ENCODE data around the gene CELF4.

CELF4 gene

GRCh38 chr18:37565101-37565976 is at the start of gene CELF4:
CELF4 (minus strand) TSS chr18:37565798.
- DNase-seq (ENCODE audit: low read depth), result no peak

DNA sequence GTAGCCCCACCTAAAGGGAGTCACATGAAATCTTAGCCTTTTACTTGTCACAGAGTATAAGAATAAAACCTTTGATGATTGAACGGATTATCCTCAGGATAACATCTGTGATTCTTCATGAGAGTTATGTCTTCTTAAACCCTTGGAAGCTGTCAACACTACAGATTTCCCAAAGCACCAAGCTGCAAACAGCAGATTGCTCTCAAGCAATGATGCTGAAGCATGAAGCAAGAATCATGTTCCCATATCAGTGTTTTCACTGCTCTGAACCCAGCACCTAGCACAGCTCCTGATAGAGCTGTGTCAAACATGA is 47.6 kb upstream of the CELF4 start:
- no peak for DNase-seq (ENCODE audit: low read depth)

- DNase-seq (ENCODE audit: low read depth), result no peak
Measured at GRCh38 chr18:37612524-37613252, 47.1 kb upstream of the CELF4 start.

- no peak for DNase-seq (ENCODE audit: low read depth)
Measured at GRCh38 chr18:37611614-37612279, 46.1 kb upstream of the CELF4 start.

DNA sequence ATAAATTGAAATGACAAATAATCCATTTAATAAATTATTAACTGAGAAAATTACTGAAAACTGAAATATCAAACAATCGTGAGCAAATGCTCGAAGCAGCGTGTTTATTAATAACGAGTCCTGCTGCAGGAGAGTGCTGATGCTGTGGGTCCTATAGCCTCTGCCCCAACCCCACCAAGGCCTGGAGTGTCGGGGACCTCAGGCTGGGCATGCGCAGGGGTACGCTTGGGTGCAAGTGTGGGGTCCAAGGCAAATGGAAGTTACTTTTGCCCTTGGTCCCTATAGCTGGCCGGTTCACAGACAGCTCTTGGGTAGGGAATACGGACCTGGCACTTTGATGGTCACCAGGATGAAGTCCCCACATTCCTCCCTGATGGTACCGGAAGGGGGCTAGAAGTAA is 43.3 kb upstream of the CELF4 start:
- DNase-seq (ENCODE audit: low read depth), result no peak

GRCh38 chr18:37607281-37607680 is 41.7 kb upstream of the CELF4 start:
- DNase-seq (ENCODE audit: low read depth), result no peak

DNA sequence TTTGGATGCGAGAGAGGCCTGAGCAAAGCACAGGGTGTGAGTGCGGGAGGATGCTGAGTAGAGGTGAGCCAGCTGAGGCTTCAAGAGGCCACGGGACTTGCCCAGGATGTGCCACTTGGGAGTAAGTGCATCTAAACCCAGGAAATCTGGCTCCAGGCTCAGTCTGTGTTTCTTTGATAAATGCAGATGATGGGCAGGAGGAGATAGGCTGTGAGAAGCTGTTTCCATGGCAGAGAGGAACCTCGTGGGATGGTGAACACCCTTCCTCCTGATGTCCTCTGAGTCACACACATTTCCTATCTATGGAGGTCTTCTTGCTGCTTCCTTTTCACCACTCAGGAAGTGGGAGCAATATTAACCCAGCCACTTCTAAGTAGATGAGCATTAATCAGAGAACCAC is 38.4 kb upstream of the CELF4 start:
- no peak for DNase-seq (ENCODE audit: low read depth)

DNA sequence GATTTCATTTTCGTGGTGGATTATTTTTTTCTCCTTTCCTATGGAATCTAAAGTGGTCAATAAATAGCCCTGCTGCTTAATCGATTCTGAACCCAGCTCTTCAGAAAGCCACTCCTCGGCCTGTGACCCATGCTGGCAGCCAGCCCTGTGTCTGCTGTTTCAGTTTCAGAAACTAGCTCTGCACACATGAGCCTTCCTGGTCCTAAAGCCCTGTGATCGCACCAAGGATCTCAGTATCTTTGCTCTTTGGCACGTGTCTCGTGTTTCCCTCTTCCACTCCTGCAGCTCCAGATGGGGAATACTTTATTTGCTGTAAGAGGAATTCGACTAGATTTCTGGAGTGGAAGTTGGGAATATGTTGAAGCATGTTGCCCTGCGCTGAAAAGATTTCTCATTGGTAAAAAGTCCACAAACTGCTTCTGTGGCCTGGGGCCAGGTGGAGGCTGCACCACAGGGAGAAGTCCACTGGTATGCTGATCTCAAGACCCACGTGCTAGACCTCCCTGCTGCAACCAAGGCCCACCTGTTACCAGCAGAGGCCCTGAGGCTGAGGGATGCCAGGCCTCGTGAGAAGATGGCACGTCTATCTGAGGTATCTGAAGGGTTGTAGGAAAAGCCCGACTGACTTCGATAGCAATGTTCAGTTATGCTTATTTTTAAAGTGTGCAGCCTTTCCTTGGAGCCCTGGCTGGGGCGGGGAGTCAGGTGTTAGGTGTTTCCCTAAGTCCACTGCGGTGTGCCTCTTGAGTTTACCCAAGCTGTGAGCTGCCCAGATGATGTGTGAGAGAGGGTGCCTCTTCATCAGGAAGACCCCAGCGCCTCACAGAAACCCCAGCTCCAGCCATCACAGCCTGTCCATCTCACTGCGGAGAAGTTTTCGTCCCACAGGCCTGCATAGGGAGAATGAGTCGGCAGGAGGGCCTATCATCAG is 33.6 kb upstream of the CELF4 start:
- no peak for DNase-seq (ENCODE audit: low read depth)

- no peak for DNase-seq (ENCODE audit: low read depth)
Measured at GRCh38 chr18:37598396-37598795, 32.8 kb upstream of the CELF4 start.

DNA sequence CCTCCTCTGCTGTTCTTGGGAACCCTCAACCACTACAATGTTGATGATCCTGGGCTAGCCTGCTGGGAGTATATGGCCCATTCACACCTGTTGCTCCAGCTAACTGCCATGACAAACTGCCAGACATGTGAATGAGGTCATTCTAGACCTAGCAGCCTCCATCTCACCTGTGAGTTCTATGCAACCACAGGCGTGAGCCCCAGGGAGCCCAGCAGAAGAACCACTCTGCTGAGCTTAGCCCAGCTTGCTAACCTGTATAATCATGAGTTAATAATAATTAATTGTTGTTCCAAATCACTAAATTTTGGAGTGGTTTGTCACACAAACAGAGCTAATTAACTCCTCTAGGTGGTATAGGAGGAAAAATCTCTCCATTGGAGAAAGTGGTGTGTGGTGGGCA is 24.7 kb upstream of the CELF4 start:
- no peak for DNase-seq (ENCODE audit: low read depth)

DNA sequence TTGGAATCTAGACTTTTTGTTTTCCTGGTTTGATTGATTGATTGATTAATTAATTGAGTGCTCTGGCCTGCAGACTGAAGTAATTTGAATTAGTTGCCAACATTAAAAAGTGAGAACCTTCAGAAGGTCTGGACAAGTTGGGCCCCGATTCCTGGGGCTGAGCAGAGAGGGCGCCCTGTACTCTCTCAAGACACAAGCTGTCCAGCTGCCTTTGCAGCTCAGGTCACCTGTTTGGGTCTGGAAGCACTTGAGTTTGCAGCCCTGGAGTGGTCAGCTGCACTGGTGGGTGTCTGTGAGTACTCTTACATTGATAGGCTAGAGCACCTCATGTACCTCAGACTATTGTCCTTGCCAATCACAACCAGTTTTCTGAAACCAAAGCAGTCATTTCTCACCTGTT is 22.7 kb upstream of the CELF4 start:
- no peak for DNase-seq (ENCODE audit: low read depth)

GRCh38 chr18:37586656-37587225 is 21.1 kb upstream of the CELF4 start:
- no peak for DNase-seq (ENCODE audit: low read depth)

GRCh38 chr18:37584952-37585695 is 19.5 kb upstream of the CELF4 start:
- no peak for DNase-seq (ENCODE audit: low read depth)

- DNase-seq (ENCODE audit: low read depth), result no peak
Measured at GRCh38 chr18:37584217-37584616, 18.6 kb upstream of the CELF4 start.

DNA sequence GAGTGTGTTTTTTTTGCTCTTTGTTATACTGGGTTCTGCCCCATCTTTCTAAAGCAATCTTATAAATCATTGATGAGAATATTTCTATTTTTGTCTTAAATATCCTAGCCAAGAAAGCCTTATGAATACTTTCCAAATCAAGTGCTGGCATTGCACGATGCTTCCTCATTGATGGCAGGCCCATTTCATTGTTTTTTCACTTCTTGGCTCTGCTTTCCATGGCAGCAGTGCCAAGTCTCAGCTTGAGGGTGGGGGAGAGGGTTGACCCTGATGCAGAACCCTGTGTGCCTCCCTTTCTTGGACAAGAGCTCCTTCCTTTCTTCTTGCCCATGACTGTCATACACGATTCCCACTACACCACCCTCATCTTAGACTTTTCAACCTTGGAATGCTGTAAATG is 16.7 kb upstream of the CELF4 start:
- no peak for DNase-seq (ENCODE audit: low read depth)

DNA sequence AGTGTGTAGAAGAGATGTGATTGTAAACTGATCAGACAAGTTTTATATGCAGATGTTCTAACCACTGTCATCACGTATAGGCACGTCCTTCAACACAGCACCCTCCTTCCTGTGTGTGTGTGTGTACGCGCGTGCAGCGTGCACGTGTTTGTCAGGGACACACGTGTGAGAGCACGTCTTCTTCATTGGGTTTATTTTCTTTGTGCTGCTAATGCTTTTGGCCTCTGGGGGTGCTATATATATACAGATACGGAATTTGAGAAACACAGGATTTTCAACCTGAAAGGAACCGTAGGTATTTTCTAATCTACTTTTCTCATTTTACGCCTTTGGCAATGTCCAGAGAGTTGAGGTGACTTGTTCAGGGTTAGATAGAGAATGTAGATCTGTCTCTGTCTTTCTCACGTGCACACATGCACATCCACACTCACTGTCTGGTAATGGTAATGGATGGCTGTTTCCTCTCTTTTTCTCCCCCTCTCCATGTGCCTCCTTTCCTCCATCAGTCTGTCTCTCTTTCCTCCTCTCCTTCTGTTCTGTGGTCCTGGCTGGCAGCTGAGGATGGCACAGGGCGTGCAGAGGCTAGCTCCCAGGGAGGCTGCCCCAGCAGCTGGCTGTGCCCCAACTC is 13.4 kb upstream of the CELF4 start:
- peak; percentile 9 for DNase-seq (ENCODE audit: low read depth)

DNA sequence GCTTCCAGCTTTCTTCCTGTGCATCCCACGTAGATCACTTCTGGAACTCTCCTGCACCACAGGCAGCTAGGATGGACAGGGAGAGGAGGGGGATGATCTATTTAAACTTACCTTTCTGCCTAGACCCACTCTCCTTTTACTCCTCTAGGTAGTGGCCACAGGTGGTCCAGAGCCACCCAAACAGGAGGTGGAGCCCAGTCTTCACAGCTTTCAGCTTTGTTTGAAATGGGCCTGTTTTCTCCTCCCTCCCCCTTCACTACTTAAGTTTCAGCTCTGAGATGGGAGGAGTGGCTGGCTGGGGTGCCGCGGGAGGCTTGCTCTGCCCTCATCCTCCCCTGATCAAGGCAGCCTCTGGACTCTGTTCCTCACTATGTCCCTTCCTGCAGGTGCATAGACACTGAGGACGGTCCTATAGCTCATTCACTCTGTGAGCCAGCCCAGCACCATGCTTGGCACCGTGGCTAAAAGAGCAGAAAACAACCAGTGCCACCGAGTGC is 12.6 kb upstream of the CELF4 start:
- DNase-seq (ENCODE audit: low read depth), result no peak

- no peak for DNase-seq (ENCODE audit: low read depth)
Measured at GRCh38 chr18:37577051-37577611, 11.5 kb upstream of the CELF4 start.

GRCh38 chr18:37575646-37576045 is 10.0 kb upstream of the CELF4 start:
- no peak for DNase-seq (ENCODE audit: low read depth)

- DNase-seq (ENCODE audit: low read depth), result no peak
Measured at GRCh38 chr18:37574113-37574512, 8.5 kb upstream of the CELF4 start.
